Endothelial cell of umbilical vein (primary cell): Measurements from ENCODE around the gene SH3PXD2B. TPM values are rescaled to one million over a fixed set of nuclear protein-coding genes. Genes with fewer than 3 reads are reported as not detected.

ENCODE experiments used
- BruUV-seq: library from RNA; stranded (reverse); fragments of 400-500 nt; replicated peaks from 2 replicates; lab custom pipeline; 2021; lab: Mats Ljungman, UMichigan
- CTCF ChIA-PET: fragments of 300-600, 350-600 bp; sonication (Branson Sonifier 250); formaldehyde crosslinking; loops from one replicate; lab custom pipeline; 2021; ENCODE audit warnings: antibody characterized with exemption, inconsistent platforms; lab: Charles Lee
- POLR2A ChIA-PET: fragments of 300-600, 350-600 bp; sonication (Branson Sonifier 250); formaldehyde crosslinking; loops from one replicate; lab custom pipeline; 2021; ENCODE audit warnings: antibody characterized with exemption, inconsistent platforms; lab: Charles Lee
- DNase-seq: peaks from one replicate; pipeline ENCODE4 v3.0.0-alpha.2; 2011; ENCODE audit warnings: low read depth, low spot score
- FAIRE-seq: peaks from 2 replicates; lab custom pipeline; 2011; peaks lifted over from hg19 to GRCh38; lab: Jason Lieb, UNC
- H2AFZ ChIP-seq: 2 replicates; pipeline ENCODE4 v1.6.0; 2012; ENCODE audit warnings: low read depth, low read length, control low read depth, inconsistent platforms
- H3K27ac ChIP-seq: 2 replicates; pipeline ENCODE4 v1.5.1; 2011; ENCODE audit warnings: low read depth, mild to moderate bottlenecking, control low read depth, low read length, moderate library complexity; ENCODE audit not compliant: insufficient read depth
- H3K27me3 ChIP-seq, 2 experiments: 2 replicates each; pipeline versions ENCODE4 v1.6.0 to v1.6.1; 2011; ENCODE audit warnings: low read length in 2 of 2, mixed read lengths in 1 of 2; ENCODE audit not compliant: control insufficient read depth in 2 of 2, insufficient read depth in 2 of 2
- H3K36me3 ChIP-seq, 2 experiments: 2 replicates in 1 of 2; 3 replicates in 1 of 2; pipeline ENCODE4 v1.5.1; 2011; ENCODE audit warnings: low read length in 2 of 2, mild to moderate bottlenecking in 1 of 2, moderate library complexity in 1 of 2; ENCODE audit not compliant: control insufficient read depth in 2 of 2, insufficient read depth in 2 of 2; ENCODE audit errors: extremely low read depth in 1 of 2
- H3K4me1 ChIP-seq: 3 replicates; pipeline ENCODE4 v1.5.1; 2011; ENCODE audit warnings: mild to moderate bottlenecking, low read length; ENCODE audit not compliant: control insufficient read depth, insufficient read depth; ENCODE audit errors: extremely low read depth
- H3K4me2 ChIP-seq: 2 replicates; pipeline ENCODE4 v1.6.1; 2011; ENCODE audit warnings: low read length, control low read depth, mixed read lengths; ENCODE audit not compliant: insufficient read depth
- H3K4me3 ChIP-seq, 3 experiments: fragments of 200-600 bp in 1 of 3; sonication (generic), shearing (Covaris generic) in 1 of 3; replicated peaks in 1 of 3; 2 replicates each; pipeline ENCODE4 v1.5.1; 2011 to 2016; ENCODE audit warnings: control low read depth in 3 of 3, low read length in 3 of 3, mild to moderate bottlenecking in 2 of 3, inconsistent platforms in 1 of 3, low read depth in 1 of 3, moderate library complexity in 1 of 3; ENCODE audit not compliant: insufficient read depth in 1 of 3
- H3K79me2 ChIP-seq: 2 replicates; pipeline ENCODE4 v1.6.0; 2012; ENCODE audit warnings: low read length, inconsistent platforms; ENCODE audit not compliant: control insufficient read depth, insufficient read depth
- H3K9ac ChIP-seq: replicated peaks from 2 replicates; pipeline ENCODE3; 2011; ENCODE audit warnings: low read length, control low read depth; ENCODE audit not compliant: insufficient read depth; ENCODE audit errors: extremely low read depth
- H3K9me1 ChIP-seq: replicated peaks from 3 replicates; pipeline ENCODE4 v1.6.0; 2011; ENCODE audit warnings: mild to moderate bottlenecking, low read length; ENCODE audit not compliant: control insufficient read depth, insufficient read depth; ENCODE audit errors: extremely low read depth
- H3K9me3 ChIP-seq: replicated peaks from 2 replicates; pipeline ENCODE4 v1.5.1; 2012; ENCODE audit warnings: low read length, inconsistent platforms; ENCODE audit not compliant: control insufficient read depth, insufficient read depth
- H4K20me1 ChIP-seq: replicated peaks from 2 replicates; pipeline ENCODE3; 2011; ENCODE audit warnings: mild to moderate bottlenecking, low read length; ENCODE audit not compliant: control insufficient read depth, insufficient read depth; ENCODE audit errors: extremely low read depth
- CTCF ChIP-seq, 2 donors: IDR thresholded peaks; 1 replicate in 1 of 2; 2 replicates in 1 of 2; pipeline ENCODE4 v1.5.1; 2011; ENCODE audit warnings: low read length in 2 of 2, mild to moderate bottlenecking in 2 of 2, moderate library complexity in 2 of 2, control low read depth in 1 of 2, inconsistent platforms in 1 of 2, low read depth in 1 of 2; ENCODE audit not compliant: insufficient read depth in 1 of 2; ENCODE audit errors: extremely low read depth in 1 of 2
- FOS ChIP-seq: IDR thresholded peaks from 2 replicates; pipeline ENCODE4 v1.6.1; 2011; ENCODE audit warnings: mild to moderate bottlenecking, low read length, moderate library complexity, borderline replicate concordance; ENCODE audit not compliant: insufficient read depth
- JUN ChIP-seq: IDR thresholded peaks from 2 replicates; pipeline ENCODE4 v1.6.1; 2011; ENCODE audit warnings: borderline replicate concordance, low read depth; ENCODE audit not compliant: insufficient read length, insufficient read depth
- MAX ChIP-seq: IDR thresholded peaks from 2 replicates; pipeline ENCODE4 v1.6.1; 2011; ENCODE audit not compliant: insufficient read depth, insufficient read length
- MYC ChIP-seq: IDR thresholded peaks from one replicate; pipeline ENCODE4 v1.6.1; 2011; ENCODE audit warnings: mild to moderate bottlenecking, low read depth, low read length
- POLR2A ChIP-seq: IDR thresholded peaks from 2 replicates; pipeline ENCODE4 v1.6.1; 2012; ENCODE audit warnings: low read depth, mild to moderate bottlenecking, control low read depth, low read length
- POLR2AphosphoS5 ChIP-seq: IDR thresholded peaks from 2 replicates; pipeline ENCODE4 v1.6.1; 2012; ENCODE audit warnings: low read depth, mild to moderate bottlenecking, control low read depth, low read length, moderate library complexity; ENCODE audit not compliant: insufficient read depth
- dilution Hi-C: fragments of 300-500 bp; cut with MboI; formaldehyde crosslinking; loops from one replicate; pipeline ENCODE4 v1.15.0; 2019; ENCODE audit warnings: low sequenced_read_pairs; ENCODE audit not compliant: extremely low pct_ligation_motif_present
- intact Hi-C: fragments of 100-400 bp; cut with micrococcal nuclease; formaldehyde crosslinking; loops from one replicate; pipeline ENCODE4 v1.10.0; 2022
- polyA plus RNA-seq, 4 experiments: library from polyadenylated mRNA; depleted of rRNA in 3 of 4; stranded (reverse) in 3 of 4; unstranded in 1 of 4; fragments of >200 nt; gene quantifications; 2 replicates each; pipeline versions ENCODE4 v1.2.1 to v1.2.3, GENCODE V29; 2011 to 2012; ENCODE audit warnings: missing spikeins in 1 of 4
- total RNA-seq: library from RNA; stranded (reverse); gene quantifications from 2 replicates; pipeline ENCODE4 v1.2.3, GENCODE V29; 2021

The SH3PXD2B gene
- total and polyA plus RNA-seq, 2 donors (not counting 3 experiments of a cell fraction or from before 2014, with no cell fraction given), result 23.5 to 66.3 TPM

GRCh38 chr5:172280929-172281328 is 173.4 kb downstream of the SH3PXD2B start:
- Histone ChIP-seq H3K27ac (no peak overlapping the region), H2AFZ (no peak overlapping the region), H3K9me1 (no peaks in the 10 kb centered on the region), H3K27me3 (no peaks in the 10 kb centered on the region), H3K4me1 (peaks cover 26% of the 10 kb centered on the region), H3K4me2 (no peak overlapping the region), H3K36me3 (no peaks in the 10 kb centered on the region), H3K79me2 (peaks cover 73% of the 10 kb centered on the region), H3K4me3 (no peak overlapping the region), H3K9ac (no peak overlapping the region), H3K9me3 (no peaks in the 10 kb centered on the region), H4K20me1 (peaks cover 14% of the 10 kb centered on the region)
- FAIRE-seq (no peak), DNase-seq (no peak)
- ChIA-PET POLR2A (no interaction called here), CTCF (interaction anchor here (0.7 to 1.2 kb wide), 2 partner anchors 13 to 76 kb away, joined by 3 read pairs; no protein-coding TSS in a partner anchor)
- no TSS peak for BruUV-seq
- intact Hi-C loops (loop anchor here (5.0 kb wide), 3 partner anchors 171 to 864 kb away; partner anchors contain the start of genes FBXW11, FGF18 and SH3PXD2B), dilution Hi-C loops (no loop called here)
- TF ChIP-seq JUN, result no peak
- TF ChIP-seq FOS, result no peak
- TF ChIP-seq MAX, result no peak
- TF ChIP-seq MYC, result no peak
- TF ChIP-seq POLR2A, result no peak
- TF ChIP-seq CTCF (IDR thresholded peaks at IDR 0.05; ENCODE audit: extremely low read depth in 1 of 2, insufficient read depth in 1 of 2, low read depth in 1 of 2, low read length in 2 of 2), result no peak
- TF ChIP-seq POLR2AphosphoS5, result no peak
